HFF-Myc (cell line): ENCODE results near the gene SIRT6.

ENCODE experiments used
- DNase-seq: peaks from one replicate; pipeline ENCODE4 v3.0.0-alpha.2; 2011; ENCODE audit warnings: low read depth; ENCODE audit errors: extremely low read depth
- H3K4me3 ChIP-seq: replicated peaks from 2 replicates; pipeline ENCODE4 v1.5.1; 2011; ENCODE audit warnings: low read depth, mild to moderate bottlenecking, control low read depth, low read length
- TF ChIP-seq, protein P1 (sequence below): IDR thresholded peaks from 2 replicates; pipeline ENCODE4 v1.5.1; 2012; ENCODE audit warnings: mild to moderate bottlenecking, low read depth, low read length, control low read depth; ENCODE audit errors: missing control alignments

The SIRT6 gene

DNA sequence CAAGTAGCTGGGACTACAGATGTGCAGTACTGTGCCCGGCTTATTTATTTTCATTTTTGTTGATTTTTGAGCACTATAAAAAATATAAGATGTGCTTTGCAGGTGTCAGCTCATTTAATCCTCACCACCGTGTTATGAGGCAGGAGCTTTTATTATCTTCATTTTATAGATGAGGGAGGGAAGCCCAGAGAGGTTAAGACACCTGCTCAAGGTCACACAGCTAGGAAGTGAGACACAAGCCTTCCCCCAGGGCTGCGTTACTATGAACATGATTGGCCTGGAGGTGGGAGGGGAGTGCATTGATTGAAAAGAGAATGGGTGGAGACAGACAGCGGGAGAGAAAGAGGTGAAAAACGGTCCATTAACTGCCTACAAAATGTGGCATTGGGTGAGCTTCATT, 7.3 kb upstream of the SIRT6 start:
- TF ChIP-seq, protein P1, sequence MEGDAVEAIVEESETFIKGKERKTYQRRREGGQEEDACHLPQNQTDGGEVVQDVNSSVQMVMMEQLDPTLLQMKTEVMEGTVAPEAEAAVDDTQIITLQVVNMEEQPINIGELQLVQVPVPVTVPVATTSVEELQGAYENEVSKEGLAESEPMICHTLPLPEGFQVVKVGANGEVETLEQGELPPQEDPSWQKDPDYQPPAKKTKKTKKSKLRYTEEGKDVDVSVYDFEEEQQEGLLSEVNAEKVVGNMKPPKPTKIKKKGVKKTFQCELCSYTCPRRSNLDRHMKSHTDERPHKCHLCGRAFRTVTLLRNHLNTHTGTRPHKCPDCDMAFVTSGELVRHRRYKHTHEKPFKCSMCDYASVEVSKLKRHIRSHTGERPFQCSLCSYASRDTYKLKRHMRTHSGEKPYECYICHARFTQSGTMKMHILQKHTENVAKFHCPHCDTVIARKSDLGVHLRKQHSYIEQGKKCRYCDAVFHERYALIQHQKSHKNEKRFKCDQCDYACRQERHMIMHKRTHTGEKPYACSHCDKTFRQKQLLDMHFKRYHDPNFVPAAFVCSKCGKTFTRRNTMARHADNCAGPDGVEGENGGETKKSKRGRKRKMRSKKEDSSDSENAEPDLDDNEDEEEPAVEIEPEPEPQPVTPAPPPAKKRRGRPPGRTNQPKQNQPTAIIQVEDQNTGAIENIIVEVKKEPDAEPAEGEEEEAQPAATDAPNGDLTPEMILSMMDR, result no peak
- H3K4me3 ChIP-seq, result no peak overlapping the region
- no peak for DNase-seq

DNA sequence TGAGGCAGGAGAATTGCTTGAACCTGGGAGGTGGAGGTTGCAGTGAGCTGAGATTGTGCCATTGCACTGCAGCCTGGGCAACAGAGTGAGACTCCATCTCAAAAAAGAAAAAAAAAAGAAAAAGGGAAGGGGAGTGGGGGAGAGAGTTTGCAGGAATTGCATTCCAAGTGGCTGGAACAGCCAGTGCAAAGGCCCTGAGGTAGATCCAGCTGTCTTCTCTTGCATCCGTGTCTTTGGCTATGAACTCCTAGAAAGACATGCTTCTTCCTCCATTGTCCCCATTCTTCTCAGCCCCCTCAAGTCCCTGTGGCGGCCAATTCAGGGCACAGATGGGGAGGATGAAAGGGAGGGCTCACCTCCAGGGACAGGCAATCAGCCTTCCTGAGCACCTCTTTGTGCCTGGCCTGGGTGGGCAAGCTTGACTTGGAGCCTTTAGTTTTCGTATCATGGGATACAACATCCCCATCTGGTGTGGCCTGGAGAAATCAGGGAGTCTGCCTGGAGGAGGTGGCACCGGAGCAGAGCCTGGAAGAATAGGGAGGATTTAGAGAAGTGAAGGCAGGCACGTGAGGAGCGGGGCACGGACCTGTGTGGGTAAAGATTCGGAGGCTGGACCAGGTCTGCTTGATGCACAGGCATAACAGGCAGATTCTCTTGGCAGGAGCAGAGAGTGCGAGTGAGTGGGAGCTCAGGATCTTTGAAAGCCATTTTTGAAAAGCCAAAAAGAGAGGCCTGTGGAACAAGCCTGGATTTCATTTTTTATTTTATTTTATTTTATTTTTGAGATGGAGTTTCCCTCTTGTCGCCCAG, 5.2 kb upstream of the SIRT6 start:
- DNase-seq, result no peak
- H3K4me3 ChIP-seq, result no peak overlapping the region
- TF ChIP-seq, protein P1, result no peak

DNA sequence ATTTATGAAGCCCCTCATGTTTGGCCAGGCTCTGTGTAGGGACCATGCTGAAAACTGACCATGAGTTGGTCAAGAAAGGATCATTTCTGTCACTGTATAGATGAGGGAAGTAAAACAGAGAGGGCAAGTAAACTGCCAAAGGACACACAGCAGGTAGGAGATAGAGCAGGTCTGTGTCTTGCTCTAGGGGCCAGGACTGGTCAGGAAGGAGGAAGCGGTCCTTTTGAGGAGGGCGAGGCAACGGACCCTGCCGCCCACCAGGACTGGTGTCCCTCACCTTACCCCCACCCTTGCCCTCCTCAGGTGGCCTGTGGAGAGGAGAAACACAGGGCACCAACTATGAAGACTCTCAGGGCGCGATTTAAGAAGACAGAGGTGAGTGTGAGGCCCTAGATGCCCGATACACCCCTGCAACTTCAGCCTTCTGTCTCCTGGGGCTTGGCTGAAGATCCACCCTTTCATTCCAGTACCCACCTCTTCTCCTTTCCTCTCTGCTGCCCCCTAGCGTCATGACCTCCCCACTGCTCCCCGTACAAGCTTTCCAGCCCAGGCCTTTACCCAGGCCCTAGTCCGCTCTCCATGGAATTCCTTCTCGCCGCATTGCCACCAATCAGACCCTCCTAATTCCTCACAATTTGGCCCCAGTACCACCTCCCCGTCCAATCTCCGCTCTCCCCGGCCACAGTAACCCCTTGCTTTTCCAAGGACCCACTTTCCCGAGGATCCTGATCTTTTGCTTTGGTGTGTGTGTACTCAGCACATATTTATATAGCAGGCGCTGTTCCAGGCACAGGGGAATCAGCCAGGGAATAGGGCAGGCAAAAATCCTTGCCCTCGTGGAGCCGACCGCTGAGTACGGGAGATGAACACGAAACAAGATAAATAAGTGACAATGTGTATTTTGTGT, 4.0 kb upstream of the SIRT6 start:
- peak; percentile 39 for DNase-seq

DNA sequence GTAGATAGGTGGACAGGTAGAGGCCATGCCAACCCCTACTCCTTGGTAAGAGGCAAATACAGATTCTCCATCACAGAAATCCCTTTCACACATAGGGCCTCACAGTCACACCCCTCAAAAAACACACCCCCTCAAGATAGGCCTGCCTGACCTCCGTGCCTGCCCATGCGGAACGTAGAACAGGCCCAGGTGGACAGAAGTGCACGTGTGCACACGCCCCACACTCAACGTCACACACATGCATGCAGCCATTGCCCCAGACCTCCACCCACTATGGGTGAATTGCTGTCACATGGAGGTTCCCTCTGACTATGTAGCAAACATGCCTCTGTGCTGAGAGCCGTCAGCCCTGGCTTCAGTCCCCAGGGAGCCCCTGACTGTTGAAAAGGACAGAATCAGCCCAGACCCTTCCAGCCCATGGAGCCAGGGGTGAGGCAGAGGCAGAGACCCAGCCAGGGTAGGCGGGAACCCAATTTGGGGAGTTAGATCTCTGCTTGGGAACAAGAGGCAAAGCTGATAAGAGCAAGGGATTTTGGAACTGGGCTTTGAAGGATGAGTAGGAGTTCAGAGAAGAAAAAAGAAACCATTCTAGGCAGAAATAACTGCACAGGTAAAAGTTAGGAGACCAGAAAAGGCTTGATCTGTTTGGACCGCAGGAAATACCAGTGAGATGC, 3.2 kb upstream of the SIRT6 start:
- no peak for DNase-seq

More for the DNA sequence above, 4.0 kb upstream of the SIRT6 start:
- TF ChIP-seq, protein P1, result peak; percentile 93
- H3K4me3 ChIP-seq, result no peak overlapping the region

DNA sequence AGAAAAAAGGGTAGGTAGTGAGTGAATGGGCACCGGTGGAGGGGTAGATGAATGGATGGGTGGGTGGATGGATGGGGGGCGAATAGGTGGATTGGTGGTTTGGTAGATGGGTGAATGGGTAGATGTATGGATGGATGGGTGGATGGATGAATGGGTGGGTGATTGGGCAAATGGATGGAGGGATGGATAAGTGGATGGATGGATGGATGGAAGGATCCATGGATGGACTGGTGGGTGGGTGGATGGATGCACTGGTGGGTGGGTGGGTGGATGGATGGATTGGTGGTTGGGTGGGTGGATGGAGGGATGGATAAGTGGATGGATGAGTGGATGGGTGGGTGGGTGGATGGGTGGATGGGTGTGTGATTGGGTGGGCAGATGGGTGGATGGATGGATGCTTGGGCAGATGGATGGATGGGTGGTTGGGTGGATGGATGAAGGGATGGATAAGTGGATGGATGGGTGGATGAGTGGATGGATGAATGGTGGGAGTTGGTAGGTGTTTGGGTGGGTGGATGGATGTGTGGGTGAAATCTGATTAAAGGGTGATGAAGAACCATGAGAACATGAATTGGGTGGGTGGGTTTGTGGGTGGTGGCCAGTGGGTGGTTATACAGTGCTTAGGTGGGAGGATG, 2.5 kb upstream of the SIRT6 start:
- TF ChIP-seq, protein P1, result no peak
- no peak for DNase-seq
- no peak overlapping the region for H3K4me3 ChIP-seq

More for the DNA sequence above, 3.2 kb upstream of the SIRT6 start:
- no peak overlapping the region for H3K4me3 ChIP-seq
- TF ChIP-seq, protein P1, result no peak
